Measurements from ENCODE around the gene GSTP1. TPM values are rescaled to one million over a fixed set of nuclear protein-coding genes. Genes with fewer than 3 reads are reported as not detected.

The GSTP1 gene
- total RNA-seq, 2 donors from 2014 or later: 540 to 577 TPM

DNA sequence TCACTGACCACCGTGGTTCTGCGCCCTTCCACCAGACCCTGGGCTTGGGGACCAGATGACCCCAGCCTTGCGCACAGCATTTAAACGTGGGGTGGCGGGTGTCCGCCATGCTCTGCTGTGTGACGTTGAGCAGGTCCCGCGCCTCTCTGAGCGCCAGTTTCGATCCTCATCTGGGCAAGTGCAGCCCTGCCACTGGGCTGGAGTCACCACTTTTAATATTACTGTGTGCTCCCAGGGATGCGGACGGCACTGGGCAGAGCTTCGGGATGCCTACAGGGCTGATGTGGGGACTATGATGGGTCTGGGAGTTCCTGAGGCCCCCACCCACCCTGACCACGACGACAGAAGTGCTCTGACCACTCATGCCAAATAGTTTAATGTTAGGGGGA is 47.3 kb downstream of the GSTP1 start:
- no peak for DNase-seq (ENCODE audit: low spot score)
- Histone ChIP-seq H3K27ac (peak overlapping the region; percentile 97), H3K27me3 (replicated peaks; ENCODE audit: insufficient read depth) (no peaks in the 10 kb centered on the region), H3K4me3 (peak overlapping the region; percentile 43 to 58), H3K4me1 (replicated peaks) (peaks cover 4% of the 10 kb centered on the region), H3K9me3 (no peaks in the 10 kb centered on the region), H3K36me3 (no peaks in the 10 kb centered on the region)
- TF ChIP-seq POLR2AphosphoS5 (IDR thresholded peaks at IDR 0.05): no peak
- TF ChIP-seq POLR2A (IDR thresholded peaks at IDR 0.05): no peak
- TF ChIP-seq, protein P1, sequence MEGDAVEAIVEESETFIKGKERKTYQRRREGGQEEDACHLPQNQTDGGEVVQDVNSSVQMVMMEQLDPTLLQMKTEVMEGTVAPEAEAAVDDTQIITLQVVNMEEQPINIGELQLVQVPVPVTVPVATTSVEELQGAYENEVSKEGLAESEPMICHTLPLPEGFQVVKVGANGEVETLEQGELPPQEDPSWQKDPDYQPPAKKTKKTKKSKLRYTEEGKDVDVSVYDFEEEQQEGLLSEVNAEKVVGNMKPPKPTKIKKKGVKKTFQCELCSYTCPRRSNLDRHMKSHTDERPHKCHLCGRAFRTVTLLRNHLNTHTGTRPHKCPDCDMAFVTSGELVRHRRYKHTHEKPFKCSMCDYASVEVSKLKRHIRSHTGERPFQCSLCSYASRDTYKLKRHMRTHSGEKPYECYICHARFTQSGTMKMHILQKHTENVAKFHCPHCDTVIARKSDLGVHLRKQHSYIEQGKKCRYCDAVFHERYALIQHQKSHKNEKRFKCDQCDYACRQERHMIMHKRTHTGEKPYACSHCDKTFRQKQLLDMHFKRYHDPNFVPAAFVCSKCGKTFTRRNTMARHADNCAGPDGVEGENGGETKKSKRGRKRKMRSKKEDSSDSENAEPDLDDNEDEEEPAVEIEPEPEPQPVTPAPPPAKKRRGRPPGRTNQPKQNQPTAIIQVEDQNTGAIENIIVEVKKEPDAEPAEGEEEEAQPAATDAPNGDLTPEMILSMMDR (IDR thresholded peaks at IDR 0.05): peak in 1 of 4 experiments; percentile 0
- 56% methylated on average over 16 of the region's 16 CpGs for WGBS
- intact Hi-C loops (cut with DNase I): loop anchor here (10.0 kb wide), 1 partner anchor 174 kb away; no protein-coding TSS in a partner anchor

DNA sequence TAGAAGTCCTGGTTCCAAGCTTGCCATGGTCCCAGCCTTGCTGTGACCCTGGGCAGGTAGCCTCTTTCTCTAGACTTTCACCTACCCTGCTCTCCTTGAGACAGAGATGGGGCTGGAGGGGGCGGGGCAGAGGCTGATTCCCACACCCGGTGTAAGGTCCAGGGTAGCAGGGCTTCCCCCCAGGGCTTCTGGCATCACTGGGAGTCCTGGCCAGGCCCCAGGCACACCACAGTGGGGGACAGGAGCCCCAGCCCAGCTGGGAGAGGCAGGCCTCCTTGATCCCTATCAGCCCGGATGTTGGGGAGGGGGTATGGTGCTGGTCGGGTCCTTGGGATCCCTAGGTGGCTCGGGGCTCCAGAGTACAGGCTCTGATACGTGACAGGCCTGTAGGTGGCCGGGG is 47.8 kb downstream of the GSTP1 start:
- WGBS: 65% methylated on average over 7 of the region's 7 CpGs

DNA sequence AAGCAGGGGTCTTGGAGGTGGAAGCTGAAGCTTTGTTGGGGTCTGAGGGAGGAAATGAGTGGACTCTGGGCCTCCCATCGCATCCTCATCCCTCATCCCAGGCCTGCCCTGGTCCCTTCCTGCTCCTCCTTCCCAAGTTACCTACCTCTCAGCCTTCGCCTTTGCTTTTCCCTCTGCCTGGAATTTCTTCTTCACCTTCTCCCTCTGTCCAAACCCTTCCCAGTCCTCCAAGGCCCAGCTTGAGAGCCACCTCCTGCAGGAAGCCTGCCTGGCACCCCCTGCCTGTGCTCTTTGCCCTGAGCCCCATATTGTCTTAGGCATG is 48.2 kb downstream of the GSTP1 start:
- Histone ChIP-seq H3K9me3 (no peaks in the 10 kb centered on the region), H3K36me3 (no peaks in the 10 kb centered on the region), H3K4me1 (replicated peaks) (peaks cover 4% of the 10 kb centered on the region), H3K27ac (peak overlapping the region in 1 of 2 donors; percentile 97), H3K4me3 (no peak overlapping the region), H3K27me3 (replicated peaks; ENCODE audit: insufficient read depth) (no peaks in the 10 kb centered on the region)
- no peak for DNase-seq (ENCODE audit: low spot score)
- no peak for TF ChIP-seq POLR2A (IDR thresholded peaks at IDR 0.05)
- no peak for TF ChIP-seq POLR2AphosphoS5 (IDR thresholded peaks at IDR 0.05)
- TF ChIP-seq, protein P1 (IDR thresholded peaks at IDR 0.05): no peak
- intact Hi-C loops (cut with DNase I): loop anchor here (10.0 kb wide), 1 partner anchor 173 kb away; no protein-coding TSS in a partner anchor
- WGBS: 97% methylated on average over 2 of the region's 2 CpGs

More for the DNA sequence above, 47.8 kb downstream of the GSTP1 start:
- no peak for DNase-seq (ENCODE audit: low spot score)
- H3K27ac ChIP-seq: peak overlapping the region; percentile 97
- no peaks in the 10 kb centered on the region for H3K27me3 ChIP-seq (replicated peaks; ENCODE audit: insufficient read depth)
- intact Hi-C loops (cut with DNase I): loop anchor here (10.0 kb wide), 1 partner anchor 173 kb away; no protein-coding TSS in a partner anchor
- H3K36me3 ChIP-seq: no peaks in the 10 kb centered on the region
- H3K4me3 ChIP-seq: no peak overlapping the region
- peaks cover 4% of the 10 kb centered on the region for H3K4me1 ChIP-seq (replicated peaks)
- TF ChIP-seq, protein P1 (IDR thresholded peaks at IDR 0.05): no peak
- no peak for TF ChIP-seq POLR2AphosphoS5 (IDR thresholded peaks at IDR 0.05)
- no peaks in the 10 kb centered on the region for H3K9me3 ChIP-seq

DNA sequence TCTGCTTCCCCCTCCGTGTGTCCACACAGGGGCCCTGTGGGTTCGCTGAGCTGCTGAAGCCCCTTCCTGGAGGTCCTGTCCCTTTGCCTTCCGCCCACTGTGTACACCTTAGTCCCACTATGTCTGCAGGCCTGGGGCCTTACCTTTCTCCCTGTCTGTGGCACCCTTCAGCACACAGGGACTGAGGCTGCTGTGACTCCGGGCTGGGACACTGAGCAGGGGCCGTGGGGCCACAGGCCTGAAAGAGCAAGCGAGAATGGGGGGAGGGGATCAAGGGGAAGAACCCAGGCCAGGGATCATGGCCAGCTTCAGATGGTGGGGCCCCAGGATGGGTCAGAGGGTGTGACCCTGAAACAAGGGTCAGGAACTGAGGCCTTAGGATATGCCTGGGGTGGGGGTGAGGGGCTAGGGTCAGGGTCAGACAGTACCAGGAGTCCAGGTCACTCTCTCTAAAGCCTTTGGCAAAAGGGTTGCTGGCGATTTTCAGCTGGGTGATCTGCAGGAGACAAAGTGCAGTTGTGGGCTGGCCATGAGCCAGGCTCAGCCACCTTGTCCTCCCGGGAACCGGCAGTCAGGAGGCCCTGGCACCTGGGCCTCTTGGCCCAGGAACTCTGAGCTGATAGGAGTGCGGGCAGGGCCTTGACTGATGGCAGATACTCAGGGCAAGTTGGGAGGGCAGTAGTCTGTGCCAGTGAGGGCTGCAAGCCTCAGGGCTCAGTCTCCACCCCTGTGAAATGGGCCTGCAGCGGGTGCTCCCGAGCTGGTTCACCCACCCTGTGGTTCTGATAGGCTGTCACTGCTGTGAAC is 48.8 kb downstream of the GSTP1 start:
- intact Hi-C loops (cut with DNase I): loop anchor here (10.0 kb wide), 1 partner anchor 172 kb away; no protein-coding TSS in a partner anchor

More for the DNA sequence above, 48.8 kb downstream of the GSTP1 start:
- TF ChIP-seq POLR2A (IDR thresholded peaks at IDR 0.05) (no peak), POLR2AphosphoS5 (IDR thresholded peaks at IDR 0.05) (no peak)
- TF ChIP-seq, protein P1 (IDR thresholded peaks at IDR 0.05): no peak
- no peaks in the 10 kb centered on the region for H3K9me3 ChIP-seq
- no peaks in the 10 kb centered on the region for H3K27me3 ChIP-seq (replicated peaks; ENCODE audit: insufficient read depth)
- 72% methylated on average over 12 of the region's 12 CpGs for WGBS
- no peak overlapping the region for H3K4me3 ChIP-seq
- H3K27ac ChIP-seq: no peak overlapping the region
- DNase-seq (ENCODE audit: low spot score): no peak
- H3K4me1 ChIP-seq (replicated peaks): peaks cover 4% of the 10 kb centered on the region
- H3K36me3 ChIP-seq: no peaks in the 10 kb centered on the region
